Activated CD4-positive, alpha-beta memory T cell treated with anti-CD3 and anti-CD28 coated beads, Interleukin-2, amount 10 ng/mL, durations not matched to agents 7 days and 5 days (primary cell): ENCODE measurements around the gene C15orf62. TPM values are rescaled to one million over a fixed set of nuclear protein-coding genes. Genes with fewer than 3 reads are reported as not detected.

Experiments used
- CTCF ChIA-PET: fragments of 350-600 bp; sonication (Branson Sonifier 250); formaldehyde crosslinking; loops from one replicate; lab custom pipeline; 2021; ENCODE audit warnings: antibody characterized with exemption, inconsistent platforms; lab: Charles Lee
- POLR2A ChIA-PET: fragments of 350-600 bp; sonication (Branson Sonifier 250); formaldehyde crosslinking; loops from one replicate; lab custom pipeline; 2021; ENCODE audit warnings: antibody characterized with exemption; lab: Charles Lee
- DNase-seq: peaks from one replicate; pipeline ENCODE4 v3.0.0-alpha.2; 2020
- H3K27ac Mint-ChIP-seq: one replicate; pipeline ENCODE4 v1.8.0; 2021; ENCODE audit warnings: mild to moderate bottlenecking, mixed read lengths
- H3K27me3 Mint-ChIP-seq: one replicate; pipeline ENCODE4 v1.8.0; 2021; ENCODE audit warnings: mixed read lengths
- H3K36me3 Mint-ChIP-seq: one replicate; pipeline ENCODE4 v1.8.0; 2021; ENCODE audit warnings: low read depth, mixed read lengths
- H3K4me1 Mint-ChIP-seq: one replicate; pipeline ENCODE4 v1.8.0; 2021; ENCODE audit warnings: mixed read lengths
- H3K4me3 Mint-ChIP-seq: one replicate; pipeline ENCODE4 v1.8.0; 2021; ENCODE audit warnings: mild to moderate bottlenecking, mixed read lengths
- H3K9me3 Mint-ChIP-seq: one replicate; pipeline ENCODE4 v1.8.0; 2021; ENCODE audit warnings: mixed read lengths
- total RNA-seq, 2 experiments: library from RNA; stranded (reverse); gene quantifications; one replicate each; pipeline ENCODE4 v1.2.3, GENCODE V29; 2021

C15orf62 gene
- total RNA-seq, 2 experiments from 2014 or later, result 1.1 to 1.2 TPM

DNA sequence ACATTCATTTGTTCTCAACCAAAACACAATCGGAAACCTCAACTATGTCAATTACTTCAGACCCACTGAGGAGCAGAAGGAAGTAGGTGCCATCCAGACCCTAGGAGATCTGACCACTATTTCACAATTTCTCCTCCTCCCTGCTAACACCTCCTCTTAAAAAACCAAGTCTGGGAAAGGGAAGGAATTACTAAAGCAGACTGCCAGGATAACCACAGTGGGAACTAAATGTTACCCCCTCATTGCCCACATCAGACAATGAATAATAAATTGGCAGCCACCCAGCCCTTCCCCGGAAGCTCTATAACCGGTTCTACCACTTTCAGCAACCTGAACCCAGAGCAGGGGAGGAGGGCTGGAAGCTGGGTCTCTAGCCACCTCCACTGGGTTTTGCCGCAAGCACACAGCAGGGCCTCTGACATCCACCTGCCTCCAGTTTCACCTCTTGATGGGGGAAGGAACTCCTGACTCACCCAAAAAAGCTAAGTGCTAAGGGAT, 17.6 kb downstream of the C15orf62 start:
- POLR2A ChIA-PET, result interaction anchor here (1.0 to 3.5 kb wide), 5 partner anchors 19 to 218 kb away, joined by 5 to 15 read pairs (median 5); partner anchors contain the start of genes DNAJC17, RAD51, RPUSD2 and ZFYVE19
- H3K36me3 Mint-ChIP-seq, result peaks cover 13% of the 10 kb centered on the region

DNA sequence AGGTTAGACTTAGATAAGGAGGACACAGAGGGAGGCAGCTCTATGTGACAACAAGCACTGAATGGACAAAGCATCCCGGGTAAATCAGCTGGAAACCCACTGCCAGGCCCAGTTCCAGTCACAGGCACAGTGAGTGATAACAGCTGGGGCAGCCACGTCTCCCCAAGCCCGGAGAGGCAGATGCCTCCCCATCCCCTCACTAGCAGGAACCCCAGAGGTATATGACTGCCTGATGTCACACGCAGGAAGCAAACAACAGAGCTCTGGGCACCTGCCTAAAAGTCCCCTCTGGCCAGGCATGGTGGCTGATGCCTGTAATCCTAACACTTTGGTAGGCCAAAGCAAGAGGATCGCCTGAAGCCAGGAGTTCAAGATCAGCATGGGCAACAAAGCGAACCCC, 18.2 kb downstream of the C15orf62 start:
- ChIA-PET CTCF (interaction anchor here (0.7 to 3.5 kb wide), 4 partner anchors 10 to 113 kb away, joined by 3 to 15 read pairs (median 4); partner anchors contain the start of gene VPS18), POLR2A (interaction anchor here (1.0 to 3.5 kb wide), 5 partner anchors 19 to 219 kb away, joined by 5 to 15 read pairs (median 5); partner anchors contain the start of genes DNAJC17, RAD51, RPUSD2 and ZFYVE19)
- DNase-seq, result no peak
- H3K4me3 Mint-ChIP-seq, result no peak overlapping the region
- H3K36me3 Mint-ChIP-seq, result peaks cover 13% of the 10 kb centered on the region
- no peaks in the 10 kb centered on the region for H3K27me3 Mint-ChIP-seq
- H3K9me3 Mint-ChIP-seq, result no peaks in the 10 kb centered on the region
- H3K4me1 Mint-ChIP-seq, result peaks cover 21% of the 10 kb centered on the region
- H3K27ac Mint-ChIP-seq, result peak overlapping the region; percentile 74

More for the DNA sequence above, 17.6 kb downstream of the C15orf62 start:
- no peaks in the 10 kb centered on the region for H3K9me3 Mint-ChIP-seq
- CTCF ChIA-PET, result interaction anchor here (0.7 to 3.5 kb wide), 5 partner anchors 9 to 198 kb away, joined by 3 to 15 read pairs (median 3); partner anchors contain the start of gene VPS18
- peak; percentile 49 for DNase-seq
- peak overlapping the region; percentile 74 for H3K27ac Mint-ChIP-seq
- no peaks in the 10 kb centered on the region for H3K27me3 Mint-ChIP-seq
- peaks cover 26% of the 10 kb centered on the region for H3K4me1 Mint-ChIP-seq
- H3K4me3 Mint-ChIP-seq, result no peak overlapping the region

DNA sequence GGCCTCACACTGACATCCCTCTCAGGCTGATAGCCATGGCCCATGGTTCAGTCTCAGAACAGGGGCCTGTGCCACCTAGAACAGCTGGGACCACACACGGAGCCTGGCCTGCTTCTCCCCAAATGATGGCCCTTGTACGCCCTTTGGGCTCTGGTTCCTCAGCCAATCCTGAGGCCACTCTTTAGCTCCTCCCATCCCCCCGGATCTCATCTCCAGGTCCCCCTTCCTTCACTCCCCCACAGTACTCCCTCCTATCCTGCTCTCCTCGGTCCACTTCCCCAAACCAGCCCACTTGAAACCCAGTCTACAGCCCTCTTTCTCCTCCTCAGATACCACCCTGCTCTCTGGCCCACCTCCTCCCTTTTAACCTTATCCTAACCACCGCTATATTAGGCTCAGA, 19.3 kb downstream of the C15orf62 start:
- POLR2A ChIA-PET, result interaction anchor here (1.1 kb wide), 1 partner anchor 17 kb away, joined by 3 read pairs; no protein-coding TSS in a partner anchor
- no peak overlapping the region for H3K4me3 Mint-ChIP-seq
- H3K9me3 Mint-ChIP-seq, result no peaks in the 10 kb centered on the region
- CTCF ChIA-PET, result interaction anchor here (0.8 to 3.5 kb wide), 2 partner anchors 11 to 109 kb away, joined by 3 to 15 read pairs; no protein-coding TSS in a partner anchor
- no peak for DNase-seq
- H3K27me3 Mint-ChIP-seq, result no peaks in the 10 kb centered on the region
- H3K4me1 Mint-ChIP-seq, result peaks cover 29% of the 10 kb centered on the region
- peaks cover 18% of the 10 kb centered on the region for H3K36me3 Mint-ChIP-seq
- no peak overlapping the region for H3K27ac Mint-ChIP-seq

DNA sequence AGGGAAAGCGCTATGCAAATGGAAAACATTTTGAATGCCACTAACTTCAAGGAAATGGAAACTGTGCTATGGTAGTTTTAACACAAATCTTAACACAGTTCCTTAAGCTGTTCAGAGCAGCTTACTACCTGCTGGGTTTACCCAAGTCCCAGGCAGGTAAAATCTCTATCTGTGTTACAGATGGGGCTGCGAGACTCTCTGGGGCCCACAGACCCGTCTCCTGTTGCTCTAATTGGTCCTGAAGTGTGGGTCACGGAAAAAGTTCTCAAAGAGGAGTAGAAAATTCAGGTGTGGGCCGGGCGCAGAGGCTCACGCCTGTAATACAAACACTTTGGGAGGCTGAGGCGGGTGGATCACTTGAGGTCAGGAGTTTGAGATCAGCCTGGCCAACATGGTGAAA, 20.2 kb downstream of the C15orf62 start:
- no peak overlapping the region for H3K27ac Mint-ChIP-seq
- POLR2A ChIA-PET, result interaction anchor here (1.1 kb wide), 1 partner anchor 16 kb away, joined by 3 read pairs; no protein-coding TSS in a partner anchor
- no peak overlapping the region for H3K4me3 Mint-ChIP-seq

DNA sequence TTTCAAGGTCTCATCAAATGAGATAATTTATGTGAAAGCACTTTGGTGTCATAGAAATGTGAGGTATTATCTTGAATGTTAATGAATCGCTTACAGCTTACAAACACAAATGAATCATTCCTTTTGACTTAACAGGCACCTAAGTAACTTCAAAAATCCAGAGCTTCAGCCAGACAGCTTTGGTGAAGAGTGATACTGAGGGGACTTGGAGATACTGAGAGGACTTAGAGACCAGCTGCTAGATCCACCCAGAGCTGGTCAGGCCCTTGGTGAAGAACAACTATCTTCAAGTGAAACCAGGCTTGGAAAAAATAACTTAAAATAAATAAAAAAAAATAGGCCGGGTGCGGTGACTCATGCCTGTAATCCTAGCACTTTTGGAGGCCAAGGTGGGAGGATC, 20.9 kb downstream of the C15orf62 start:
- no peak overlapping the region for H3K27ac Mint-ChIP-seq
- no peaks in the 10 kb centered on the region for H3K9me3 Mint-ChIP-seq
- no peaks in the 10 kb centered on the region for H3K27me3 Mint-ChIP-seq
- H3K4me3 Mint-ChIP-seq, result no peak overlapping the region
- ChIA-PET CTCF (interaction anchor here (1.3 kb wide), 1 partner anchor 8 kb away, joined by 4 read pairs; no protein-coding TSS in a partner anchor), POLR2A (no interaction called here)
- peaks cover 29% of the 10 kb centered on the region for H3K4me1 Mint-ChIP-seq
- no peak for DNase-seq
- peaks cover 18% of the 10 kb centered on the region for H3K36me3 Mint-ChIP-seq

More for the DNA sequence above, 20.2 kb downstream of the C15orf62 start:
- CTCF ChIA-PET, result interaction anchor here (0.8 to 3.5 kb wide), 2 partner anchors 12 to 110 kb away, joined by 3 to 15 read pairs; no protein-coding TSS in a partner anchor
- H3K27me3 Mint-ChIP-seq, result no peaks in the 10 kb centered on the region
- peaks cover 18% of the 10 kb centered on the region for H3K36me3 Mint-ChIP-seq
- H3K4me1 Mint-ChIP-seq, result peaks cover 29% of the 10 kb centered on the region
- H3K9me3 Mint-ChIP-seq, result no peaks in the 10 kb centered on the region
- no peak for DNase-seq

DNA sequence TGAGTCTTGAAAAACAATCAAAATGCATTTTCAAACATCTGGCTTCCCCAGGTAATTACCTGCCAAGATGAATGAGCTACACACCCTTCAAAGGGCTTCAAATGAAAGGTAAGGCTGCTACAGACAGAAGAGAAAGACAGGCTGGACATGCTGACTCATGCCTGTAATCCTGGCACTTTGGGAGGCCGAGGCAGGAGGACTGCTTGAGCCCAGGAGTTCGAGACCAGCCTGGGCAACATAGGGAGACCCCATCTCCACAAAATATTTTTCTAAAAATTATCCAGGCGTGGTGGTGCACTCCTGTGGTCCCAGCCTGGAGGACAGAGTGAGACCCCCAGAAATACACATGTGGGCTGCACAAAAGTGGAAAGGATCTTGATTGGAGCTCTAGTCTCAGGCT, 22.6 kb downstream of the C15orf62 start:
- H3K27ac Mint-ChIP-seq, result no peak overlapping the region
- ChIA-PET CTCF (interaction anchor here (0.6 to 2.7 kb wide), 3 partner anchors 10 to 108 kb away, joined by 4 to 10 read pairs (median 5); no protein-coding TSS in a partner anchor), POLR2A (interaction anchor here (1.1 to 1.2 kb wide), 3 partner anchors 13 to 98 kb away, joined by 3 to 5 read pairs (median 4); partner anchors contain the start of genes RAD51 and ZFYVE19)
- no peaks in the 10 kb centered on the region for H3K27me3 Mint-ChIP-seq
- no peak overlapping the region for H3K4me3 Mint-ChIP-seq
- DNase-seq, result no peak
- no peaks in the 10 kb centered on the region for H3K9me3 Mint-ChIP-seq
- H3K36me3 Mint-ChIP-seq, result peaks cover 22% of the 10 kb centered on the region
- peaks cover 22% of the 10 kb centered on the region for H3K4me1 Mint-ChIP-seq

DNA sequence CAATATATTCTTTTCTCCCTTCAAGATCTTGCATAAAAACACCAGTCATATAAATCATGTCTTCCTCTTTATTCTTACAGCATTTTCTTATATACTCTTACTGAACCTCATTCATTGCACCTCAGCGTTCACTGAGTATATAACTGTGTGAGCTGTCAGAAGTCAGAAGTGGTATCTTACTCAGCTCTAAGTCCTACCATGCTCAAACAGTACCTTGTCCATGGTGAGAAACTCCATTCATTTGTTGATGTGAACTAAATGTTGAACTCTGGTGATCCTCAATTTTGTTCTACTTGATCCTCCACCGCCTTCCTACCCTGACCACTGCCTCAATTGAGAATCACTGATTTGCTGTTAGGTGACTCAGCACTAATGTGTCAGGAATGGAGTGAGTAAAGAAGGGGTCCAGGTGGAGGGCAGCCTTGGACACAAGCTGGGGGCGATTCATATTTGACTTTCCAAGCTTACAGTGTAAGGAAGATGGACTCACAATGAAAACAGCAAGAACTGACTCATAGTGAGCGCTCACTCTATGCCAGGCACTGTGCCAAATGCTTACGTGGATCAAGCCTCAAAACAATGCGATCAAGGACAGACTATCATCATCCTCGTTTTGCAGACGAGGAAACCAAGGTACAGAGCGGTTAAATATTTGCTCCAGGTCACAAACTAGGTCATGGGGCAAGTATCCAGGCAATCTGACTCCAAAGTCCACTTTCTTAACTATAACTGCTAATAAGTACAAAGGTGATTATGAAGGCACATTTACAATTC, 23.6 kb downstream of the C15orf62 start:
- no peak overlapping the region for H3K4me3 Mint-ChIP-seq
- no peaks in the 10 kb centered on the region for H3K27me3 Mint-ChIP-seq
- H3K36me3 Mint-ChIP-seq, result peaks cover 29% of the 10 kb centered on the region
- CTCF ChIA-PET, result interaction anchor here (0.8 to 2.7 kb wide), 2 partner anchors 11 to 14 kb away, joined by 3 to 10 read pairs; partner anchors contain the start of gene DNAJC17
- POLR2A ChIA-PET, result interaction anchor here (1.1 to 1.2 kb wide), 3 partner anchors 13 to 99 kb away, joined by 3 to 5 read pairs (median 4); partner anchors contain the start of genes RAD51 and ZFYVE19
- H3K27ac Mint-ChIP-seq, result no peak overlapping the region
- no peaks in the 10 kb centered on the region for H3K9me3 Mint-ChIP-seq
- H3K4me1 Mint-ChIP-seq, result peaks cover 18% of the 10 kb centered on the region
- DNase-seq, result no peak

DNA sequence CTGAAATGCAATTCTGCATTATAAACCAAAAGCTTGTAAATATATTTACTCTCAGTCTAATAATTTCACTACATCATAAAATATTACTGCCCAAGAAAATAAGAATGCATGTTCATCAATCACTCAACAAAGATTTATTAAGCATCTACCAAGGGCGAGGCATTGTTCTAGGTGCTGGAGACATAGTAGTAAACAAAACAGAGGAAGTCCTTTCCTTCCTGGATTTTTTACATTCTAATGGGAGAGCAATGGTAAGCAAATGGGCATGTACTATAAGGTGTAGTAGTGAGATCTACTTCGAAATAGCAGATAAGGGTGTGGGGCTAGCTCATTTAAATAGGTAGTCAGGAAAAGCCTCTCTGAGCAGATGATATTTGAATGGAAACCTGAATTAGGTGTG, 26.3 kb downstream of the C15orf62 start:
- H3K9me3 Mint-ChIP-seq, result no peaks in the 10 kb centered on the region
- no peaks in the 10 kb centered on the region for H3K27me3 Mint-ChIP-seq
- peaks cover 15% of the 10 kb centered on the region for H3K4me1 Mint-ChIP-seq
- ChIA-PET CTCF (interaction anchor here (1.6 kb wide), 1 partner anchor 13 kb away, joined by 5 read pairs; no protein-coding TSS in a partner anchor), POLR2A (interaction anchor here (2.1 kb wide), 1 partner anchor 11 kb away, joined by 7 read pairs; the partner anchor contains the start of genes DNAJC17 and ZFYVE19)
- H3K4me3 Mint-ChIP-seq, result no peak overlapping the region
- H3K27ac Mint-ChIP-seq, result no peak overlapping the region
- DNase-seq, result no peak
- H3K36me3 Mint-ChIP-seq, result peaks cover 29% of the 10 kb centered on the region

DNA sequence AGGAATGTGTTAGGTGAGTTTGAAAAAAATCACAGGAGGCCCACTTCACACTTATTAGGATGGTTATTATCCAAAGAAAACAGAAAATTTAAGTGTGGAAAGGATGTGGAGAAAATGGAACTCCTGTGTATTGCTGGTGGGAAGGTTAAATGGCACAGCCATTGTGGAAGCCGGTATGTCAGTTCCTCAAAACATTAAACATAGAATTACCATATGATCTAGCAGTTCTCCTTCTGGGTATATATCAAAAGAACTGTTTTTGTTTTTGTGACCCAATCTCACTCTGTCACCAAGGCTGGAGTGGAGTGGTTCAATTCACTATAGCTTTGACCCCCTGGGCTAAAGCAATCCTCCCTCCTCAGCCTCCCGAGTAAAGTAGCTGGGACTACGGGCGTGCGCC, 26.7 kb downstream of the C15orf62 start:
- DNase-seq, result no peak
- Mint-ChIP-seq H3K27me3 (no peaks in the 10 kb centered on the region), H3K27ac (no peak overlapping the region), H3K36me3 (peaks cover 32% of the 10 kb centered on the region), H3K4me1 (peaks cover 17% of the 10 kb centered on the region), H3K9me3 (no peaks in the 10 kb centered on the region), H3K4me3 (no peak overlapping the region)
- ChIA-PET CTCF (interaction anchor here (1.6 kb wide), 1 partner anchor 14 kb away, joined by 5 read pairs; no protein-coding TSS in a partner anchor), POLR2A (interaction anchor here (2.1 kb wide), 1 partner anchor 10 kb away, joined by 7 read pairs; the partner anchor contains the start of genes DNAJC17 and ZFYVE19)

DNA sequence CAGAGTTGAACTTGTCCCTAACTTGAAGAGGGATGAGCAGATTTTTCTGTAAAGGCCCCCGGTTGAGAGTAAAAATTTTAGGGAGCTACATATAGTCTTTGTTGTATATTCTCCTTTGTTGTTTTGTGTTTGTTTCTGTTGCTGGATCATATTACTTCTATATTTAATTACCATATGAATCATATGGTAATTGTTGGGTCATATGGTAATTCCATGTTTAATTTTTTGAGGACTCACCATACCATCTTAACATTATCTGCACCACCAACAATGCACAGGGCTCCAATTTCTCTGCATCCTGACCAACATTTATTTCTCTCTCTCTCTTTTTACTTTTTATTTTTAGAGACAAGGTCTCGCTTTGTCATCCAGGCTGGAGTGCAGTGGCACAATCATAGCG, 29.7 kb downstream of the C15orf62 start:
- CTCF ChIA-PET, result interaction anchor here (1.6 kb wide), 1 partner anchor 17 kb away, joined by 5 read pairs; no protein-coding TSS in a partner anchor
- Mint-ChIP-seq H3K27me3 (no peaks in the 10 kb centered on the region), H3K27ac (no peak overlapping the region)

DNA sequence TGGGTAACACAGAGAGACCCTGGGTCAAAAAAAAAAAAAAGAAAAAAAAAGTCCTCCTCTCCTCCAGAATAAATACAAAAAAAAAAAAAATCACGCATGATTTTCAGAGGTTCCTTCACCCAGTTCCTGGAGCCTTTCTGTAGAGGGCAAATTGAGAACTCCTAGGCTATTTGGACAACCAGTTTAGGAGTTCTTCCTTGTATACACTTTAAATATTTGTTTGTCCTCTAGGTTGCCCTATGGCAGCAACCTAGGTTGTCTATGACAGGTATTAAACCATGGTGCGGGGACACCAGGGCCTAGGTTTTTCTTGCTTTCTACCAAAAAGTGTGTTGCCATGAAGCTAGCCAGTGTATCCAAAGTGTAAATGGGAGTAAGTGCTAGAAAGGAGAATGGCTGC, 33.3 kb downstream of the C15orf62 start:
- Mint-ChIP-seq H3K27me3 (no peaks in the 10 kb centered on the region), H3K36me3 (peaks cover 14% of the 10 kb centered on the region), H3K9me3 (no peaks in the 10 kb centered on the region), H3K27ac (no peak overlapping the region), H3K4me1 (peaks cover 24% of the 10 kb centered on the region), H3K4me3 (no peak overlapping the region)
- CTCF ChIA-PET, result interaction anchor here (0.7 to 1.3 kb wide), 2 partner anchors 21 to 52 kb away, joined by 4 to 5 read pairs; no protein-coding TSS in a partner anchor
- POLR2A ChIA-PET, result no interaction called here
- no peak for DNase-seq

More for the DNA sequence above, 29.7 kb downstream of the C15orf62 start:
- POLR2A ChIA-PET, result no interaction called here
- no peak for DNase-seq
- Mint-ChIP-seq H3K4me1 (peaks cover 12% of the 10 kb centered on the region), H3K9me3 (no peaks in the 10 kb centered on the region), H3K4me3 (no peak overlapping the region), H3K36me3 (peaks cover 22% of the 10 kb centered on the region)

DNA sequence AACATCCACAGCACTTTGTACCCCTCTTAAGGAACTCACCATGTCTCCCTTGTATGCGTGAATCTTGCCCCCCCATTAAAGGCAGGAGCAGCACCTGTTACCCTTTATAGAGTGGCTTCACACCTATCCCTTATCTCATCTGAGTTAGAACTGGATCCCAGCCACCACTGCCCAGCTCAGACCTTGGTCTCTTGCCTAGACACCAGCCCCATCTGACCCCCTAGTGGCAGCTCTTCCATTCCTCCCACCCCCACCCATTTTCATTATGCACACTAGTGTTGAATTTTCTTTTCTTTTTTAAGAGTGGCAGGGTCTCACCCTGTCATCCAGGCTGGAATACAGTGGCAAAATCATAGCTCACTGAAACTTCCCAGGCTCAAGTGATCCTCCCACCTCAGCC, 33.9 kb downstream of the C15orf62 start:
- ChIA-PET CTCF (interaction anchor here (0.6 kb wide), 1 partner anchor 148 kb away, joined by 4 read pairs; no protein-coding TSS in a partner anchor), POLR2A (interaction anchor here (0.7 kb wide), 1 partner anchor 1315 kb away, joined by 3 read pairs; no protein-coding TSS in a partner anchor)
- H3K4me1 Mint-ChIP-seq, result peaks cover 27% of the 10 kb centered on the region
- no peak overlapping the region for H3K27ac Mint-ChIP-seq
- H3K4me3 Mint-ChIP-seq, result no peak overlapping the region
- H3K36me3 Mint-ChIP-seq, result peaks cover 8% of the 10 kb centered on the region
- H3K9me3 Mint-ChIP-seq, result no peaks in the 10 kb centered on the region
- DNase-seq, result no peak
- H3K27me3 Mint-ChIP-seq, result no peaks in the 10 kb centered on the region
